Right ventricle myocardium inferior (tissue), 1 donor: ENCODE results near the gene CCDC174. TPM values are rescaled to one million over a fixed set of nuclear protein-coding genes. Genes with fewer than 3 reads are reported as not detected.

Experiments
- total RNA-seq: library from RNA; stranded (reverse); fragmentation: NEBNext Ultra II Directional; extraction: Animal tissue kit (Norgen Biotek cat#: 25700); gene quantifications from one replicate; pipeline ENCODE4 v1.2.1, GENCODE V29; 2021
- donor health status: DM: no; HTN: yes; CAD: no; lungs with severe emphysema.

Gene CCDC174
- total RNA-seq, 1 donor from 2014 or later, result 9.7 TPM

Other genes with a start within 250 kb of the CCDC174 start
- gene SLC6A6, start 249.2 kb upstream of the CCDC174 start, total RNA-seq, result 14.3 TPM
- gene GRIP2, start 111.4 kb upstream of the CCDC174 start, total RNA-seq, result 39.3 TPM
- not detected for gene C3orf20, start 23.4 kb downstream of the CCDC174 start, total RNA-seq
- 16.5 TPM for gene FGD5, start 167.2 kb downstream of the CCDC174 start, total RNA-seq